H1 (cell line): ENCODE measurements around the gene CGB5. TPM values are rescaled to one million over a fixed set of nuclear protein-coding genes. Genes with fewer than 3 reads are reported as not detected.

Source experiments
- CTCF ChIA-PET: fragments of 300-600 bp; sonication (Branson Sonifier 250); formaldehyde crosslinking; loops from one replicate; lab custom pipeline; 2021; ENCODE audit not compliant: partially characterized antibody; lab: Charles Lee
- POLR2A ChIA-PET: fragments of 300-600 bp; sonication (Branson Sonifier 250); formaldehyde crosslinking; loops from one replicate; lab custom pipeline; 2021; ENCODE audit warnings: inconsistent platforms; ENCODE audit not compliant: partially characterized antibody; lab: Charles Lee
- DNase-seq, 2 experiments: peaks; one replicate each; pipeline versions ENCODE4 v3.0.0 to v3.0.0-alpha.2; 2010 to 2022; ENCODE audit warnings: low spot score in 2 of 2, low read depth in 1 of 2, mixed read lengths in 1 of 2
- FAIRE-seq: peaks from 2 replicates; lab custom pipeline; 2011; peaks lifted over from hg19 to GRCh38; lab: Jason Lieb, UNC
- H2AFZ ChIP-seq: 2 replicates; pipeline ENCODE4 v1.8.1; 2012; ENCODE audit warnings: low read length, inconsistent platforms
- H2AK5ac ChIP-seq: 2 replicates; pipeline ENCODE4 v1.6.1; 2013; ENCODE audit warnings: low read depth, low read length
- H2BK120ac ChIP-seq: replicated peaks from 2 replicates; pipeline ENCODE3; 2013; ENCODE audit warnings: low read depth, low read length, inconsistent platforms
- H2BK12ac ChIP-seq: 2 replicates; pipeline ENCODE4 v1.6.1; 2013; ENCODE audit warnings: low read depth, low read length
- H2BK15ac ChIP-seq: 2 replicates; pipeline ENCODE4 v1.6.1; 2013; ENCODE audit warnings: low read length
- H2BK20ac ChIP-seq: 2 replicates; pipeline ENCODE4 v1.6.1; 2013; ENCODE audit warnings: low read length
- H2BK5ac ChIP-seq: 2 replicates; pipeline ENCODE4 v1.6.1; 2013; ENCODE audit warnings: low read depth, low read length
- H3K14ac ChIP-seq: 2 replicates; pipeline ENCODE4 v1.6.1; 2013; ENCODE audit warnings: inconsistent platforms; ENCODE audit not compliant: insufficient read length
- H3K18ac ChIP-seq: 2 replicates; pipeline ENCODE4 v1.6.1; 2013; ENCODE audit warnings: low read length; ENCODE audit errors: extremely low read depth
- H3K23ac ChIP-seq: 2 replicates; pipeline ENCODE4 v1.6.1; 2013; ENCODE audit warnings: inconsistent platforms; ENCODE audit not compliant: insufficient read length
- H3K23me2 ChIP-seq: 2 replicates; pipeline ENCODE4 v1.6.1; 2013; ENCODE audit warnings: low read depth, low read length
- H3K27ac ChIP-seq: 2 replicates; pipeline ENCODE4 v1.6.1; 2011; ENCODE audit warnings: low read depth, low read length, inconsistent platforms
- H3K27me3 ChIP-seq, 4 experiments: replicated peaks in 1 of 4; 1 replicate in 1 of 4; 2 replicates in 3 of 4; pipeline versions ENCODE4 v1.6.1 to v1.8.1; 2011 to 2013; ENCODE audit warnings: low read length in 3 of 4, mild to moderate bottlenecking in 3 of 4, inconsistent platforms in 2 of 4, mixed read lengths in 2 of 4, moderate library complexity in 1 of 4; ENCODE audit not compliant: control insufficient read depth in 3 of 4, insufficient read depth in 3 of 4; ENCODE audit errors: extremely low read depth in 1 of 4
- H3K36me3 ChIP-seq, 4 experiments: 2 replicates each; pipeline versions ENCODE4 v1.6.1 to v1.8.1; 2011 to 2013; ENCODE audit warnings: mild to moderate bottlenecking in 4 of 4, low read length in 3 of 4, moderate library complexity in 2 of 4, control low read depth in 1 of 4, inconsistent platforms in 1 of 4; ENCODE audit not compliant: insufficient read depth in 4 of 4, control insufficient read depth in 2 of 4
- H3K4ac ChIP-seq: replicated peaks from 2 replicates; pipeline ENCODE3; 2013; ENCODE audit warnings: low read length, low read depth, mixed read lengths, inconsistent platforms; ENCODE audit not compliant: insufficient read length
- H3K4me1 ChIP-seq, 4 experiments: replicated peaks in 1 of 4; 1 replicate in 1 of 4; 2 replicates in 3 of 4; pipeline versions ENCODE4 v1.6.1 to v1.8.1; 2011 to 2013; ENCODE audit warnings: low read length in 3 of 4, inconsistent platforms in 2 of 4, mixed read lengths in 1 of 4; ENCODE audit not compliant: insufficient read depth in 4 of 4, control insufficient read depth in 3 of 4
- H3K4me2 ChIP-seq, 2 experiments: 2 replicates each; pipeline versions ENCODE4 v1.6.1 to v1.8.1; 2011 to 2013; ENCODE audit warnings: low read depth in 2 of 2, low read length in 2 of 2, control low read depth in 1 of 2, inconsistent platforms in 1 of 2, mild to moderate bottlenecking in 1 of 2; ENCODE audit not compliant: insufficient read depth in 1 of 2
- H3K4me3 ChIP-seq, 4 experiments: fragments of 200-600, 300-600 bp in 1 of 4; sonication (generic), shearing (Covaris generic), sonication (Bioruptor Twin) in 1 of 4; 2 replicates each; pipeline versions ENCODE4 v1.5.1 to v1.8.1; 2011 to 2016; ENCODE audit warnings: low read length in 4 of 4, low read depth in 3 of 4, control low read depth in 2 of 4, inconsistent platforms in 2 of 4, mild to moderate bottlenecking in 2 of 4, mixed read lengths in 1 of 4, moderate library complexity in 1 of 4; ENCODE audit not compliant: insufficient read depth in 2 of 4; ENCODE audit errors: extremely low read depth in 1 of 4
- H3K56ac ChIP-seq: replicated peaks from 2 replicates; pipeline ENCODE3; 2013; ENCODE audit warnings: low read depth, mild to moderate bottlenecking, mixed read lengths, low read length, inconsistent platforms; ENCODE audit not compliant: insufficient read length
- H3K79me1 ChIP-seq: 2 replicates; pipeline ENCODE4 v1.6.1; 2013; ENCODE audit warnings: low read depth, low read length, control low read depth
- H3K79me2 ChIP-seq, 2 experiments: 2 replicates each; pipeline versions ENCODE4 v1.6.1 to v1.8.1; 2012 to 2013; ENCODE audit warnings: low read length in 2 of 2, mild to moderate bottlenecking in 2 of 2, inconsistent platforms in 1 of 2; ENCODE audit not compliant: insufficient read depth in 2 of 2, control insufficient read depth in 1 of 2
- H3K9ac ChIP-seq, 4 experiments: replicated peaks in 1 of 4; 1 replicate in 1 of 4; 2 replicates in 3 of 4; pipeline versions ENCODE4 v1.6.1 to v1.8.1; 2011 to 2013; ENCODE audit warnings: low read depth in 3 of 4, low read length in 3 of 4, control low read depth in 2 of 4, mild to moderate bottlenecking in 2 of 4, moderate library complexity in 2 of 4, inconsistent platforms in 1 of 4; ENCODE audit errors: extremely low read depth in 1 of 4
- H3K9me3 ChIP-seq, 2 experiments: 2 replicates each; pipeline versions ENCODE4 v1.6.1 to v1.8.1; 2012 to 2013; ENCODE audit warnings: mild to moderate bottlenecking in 2 of 2, moderate library complexity in 2 of 2, control low read depth in 1 of 2, inconsistent platforms in 1 of 2, low read depth in 1 of 2, low read length in 1 of 2, mixed read lengths in 1 of 2; ENCODE audit not compliant: insufficient read depth in 2 of 2
- H4K20me1 ChIP-seq, 2 experiments: replicated peaks in 1 of 2; 2 replicates each; pipeline versions ENCODE3 to v1.8.1; 2011 to 2013; ENCODE audit warnings: inconsistent platforms in 2 of 2, low read length in 2 of 2, mild to moderate bottlenecking in 1 of 2; ENCODE audit not compliant: insufficient read depth in 2 of 2, control insufficient read depth in 1 of 2
- H4K5ac ChIP-seq: 2 replicates; pipeline ENCODE4 v1.6.1; 2013; ENCODE audit warnings: low read length, low read depth, mixed read lengths, inconsistent platforms; ENCODE audit not compliant: insufficient read length
- H4K8ac ChIP-seq: 2 replicates; pipeline ENCODE4 v1.8.0; 2013; ENCODE audit warnings: mild to moderate bottlenecking, moderate library complexity, low read length, inconsistent platforms; ENCODE audit not compliant: insufficient read depth; ENCODE audit errors: extremely low read depth
- H4K91ac ChIP-seq: replicated peaks from 2 replicates; pipeline ENCODE3; 2013; ENCODE audit warnings: low read length, mixed read lengths, inconsistent platforms; ENCODE audit not compliant: insufficient read length
- ATF3 ChIP-seq: IDR thresholded peaks from 2 replicates; pipeline ENCODE4 v1.6.1; 2011; ENCODE audit warnings: low read depth, mild to moderate bottlenecking, low read length; ENCODE audit not compliant: insufficient read depth
- BACH1 ChIP-seq: IDR thresholded peaks from 2 replicates; pipeline ENCODE4 v1.6.1; 2012; ENCODE audit warnings: low read length, improper control_type of control experiment
- CBX8 ChIP-seq: fragments of 300-800, 300-1000 bp; sonication (generic); IDR thresholded peaks from 2 replicates; pipeline ENCODE4 v1.7.1; 2016; ENCODE audit warnings: low read depth, low read length, borderline replicate concordance
- CTCF ChIP-seq, 3 experiments: IDR thresholded peaks; 1 replicate in 2 of 3; 2 replicates in 1 of 3; pipeline versions ENCODE4 v1.5.1 to v1.6.1; 2011; ENCODE audit warnings: low read length in 3 of 3, mild to moderate bottlenecking in 3 of 3, inconsistent platforms in 2 of 3, low read depth in 1 of 3, moderate library complexity in 1 of 3; ENCODE audit not compliant: insufficient read depth in 1 of 3; ENCODE audit errors: control extremely low read depth in 1 of 3
- PHF8 ChIP-seq: fragments of 200-600 bp; sonication (generic); conservative IDR thresholded peaks from 2 replicates; pipeline ENCODE4 v1.7.1; 2012; ENCODE audit warnings: low read depth, mild to moderate bottlenecking, inconsistent platforms, low read length, moderate library complexity
- RFX5 ChIP-seq: IDR thresholded peaks from 2 replicates; pipeline ENCODE4 v1.6.1; 2011; ENCODE audit warnings: low read depth, low read length, improper control_type of control experiment, borderline replicate concordance
- TAF1 ChIP-seq: IDR thresholded peaks from 2 replicates; pipeline ENCODE4 v1.6.1; 2011; ENCODE audit warnings: mild to moderate bottlenecking, low read depth, low read length
- WGBS, 2 experiments: shearing (Covaris generic) in 1 of 2; methylation state at CpG; one replicate each; pipeline versions ENCODE4 v1.1.6 to v1.1.7; 2013 to 2015; ENCODE audit warnings: low lambda C conversion rate in 2 of 2, mixed read lengths in 2 of 2, inconsistent platforms in 1 of 2, low coverage in 1 of 2, missing lambda C conversion rate in 1 of 2; ENCODE audit not compliant: insufficient replicate concordance in 2 of 2, insufficient coverage in 1 of 2, insufficient read length in 1 of 2; ENCODE audit errors: extremely low coverage in 1 of 2, missing lambda C conversion rate in 1 of 2; 5-methylcytosine and 5-hydroxymethylcytosine counted together
- polyA plus RNA-seq, 7 experiments: library from polyadenylated mRNA; depleted of rRNA in 3 of 7; stranded (reverse) in 5 of 7; unstranded in 2 of 7; fragments of >200 nt in 5 of 7; fragments of 200-250 nt in 2 of 7; gene quantifications; 1 replicate in 5 of 7; 2 replicates in 1 of 7; 4 replicates in 1 of 7; pipeline versions ENCODE4 v1.2.1 to v1.2.3, GENCODE V29; 2011 to 2013; ENCODE audit warnings: missing spikeins in 2 of 7, mixed read lengths in 2 of 7
- total RNA-seq: library from RNA; stranded (reverse); fragmentation: NEBNext Ultra II Directional; extraction: Animal tissue kit (Norgen Biotek cat#: 25700); gene quantifications from 2 replicates; pipeline ENCODE4 v1.2.1, GENCODE V29; 2021

CGB5 gene
- total and polyA plus RNA-seq, 2 of the 8 experiments (the other 6 are each of a cell fraction or from before 2014, with no cell fraction given), result 0.63 to 0.68 TPM

GRCh38 chr19:49085020-49085867, 41.6 kb downstream of the CGB5 start, which contains the start of gene SNRNP70:
Gene SNRNP70 (plus strand): TSS chr19:49085451. CDS start chr19:49086415, 964 bp downstream.
- FAIRE-seq, result no peak
- ChIA-PET CTCF (no interaction called here), POLR2A (interaction anchor here (1.0 to 2.5 kb wide), 4 partner anchors 10 to 64 kb away, joined by 4 to 10 read pairs (median 6); no protein-coding TSS in a partner anchor)
- no peak for TF ChIP-seq RFX5
- TF ChIP-seq TAF1, result peak; percentile 97
- peak; percentile 100 for TF ChIP-seq PHF8
- 0 out of 2 replicates have a peak, but pooled peaks have one; percentile 14 for TF ChIP-seq BACH1
- TF ChIP-seq CBX8, result no peak
- TF ChIP-seq CTCF (IDR thresholded peaks at IDR 0.05; ENCODE audit: control extremely low read depth in 1 of 3, insufficient read depth in 1 of 3, low read depth in 1 of 3, low read length in 3 of 3), result 0 out of 4 replicates have a peak, but pooled peaks of 1 of the 3 experiments have one; percentile 3
- TF ChIP-seq ATF3, result no peak

More at GRCh38 chr19:49085020-49085867, 41.6 kb downstream of the CGB5 start, which contains the start of gene SNRNP70:
- peak within 1 kb of the TSS; percentile 82 to 88 for H3K4me2 ChIP-seq
- peak within 1 kb of the TSS; percentile 94 for H3K56ac ChIP-seq
- peak; percentile 98 to 99 for DNase-seq
- H2BK15ac ChIP-seq, result no peak within 1 kb of the TSS
- peak within 1 kb of the TSS; percentile 84 to 97 (median 90) for H3K4me3 ChIP-seq
- peaks cover 10 to 35% (median 13%) of the 10 kb centered on the region in 4 experiments for H3K36me3 ChIP-seq
- peaks cover 33 to 42% of the 10 kb centered on the region in 2 experiments for H3K79me2 ChIP-seq
- peaks cover 21% of the 10 kb centered on the region in 2 experiments for H4K20me1 ChIP-seq
- H3K14ac ChIP-seq, result no peak within 1 kb of the TSS
- H3K79me1 ChIP-seq, result peaks cover 9% of the 10 kb centered on the region
- peak within 1 kb of the TSS; percentile 68; the same call in 1 of the 2 replicates for H2BK12ac ChIP-seq
- 1% methylated on average over 82 of the region's 89 CpGs; no CpG with 5 or more reads in 1 of the 2 experiments for WGBS, 2 experiments
- peak within 1 kb of the TSS; percentile 91 to 98 (median 96) for H3K9ac ChIP-seq
- H3K23me2 ChIP-seq, result peaks cover 14% of the 10 kb centered on the region; the same call in 1 of the 2 replicates
- no peak within 1 kb of the TSS for H3K23ac ChIP-seq
- H3K27ac ChIP-seq, result peak within 1 kb of the TSS; percentile 94
- peak within 1 kb of the TSS; percentile 88 for H2BK5ac ChIP-seq
- peak within 1 kb of the TSS; percentile 98 for H4K5ac ChIP-seq
- peak within 1 kb of the TSS; percentile 87 for H3K4ac ChIP-seq
- peak within 1 kb of the TSS; percentile 96 for H4K8ac ChIP-seq
- H3K4me1 ChIP-seq, result peaks cover 4 to 6% (median 5%) of the 10 kb centered on the region in 4 experiments
- no peak within 1 kb of the TSS for H2BK20ac ChIP-seq
- peak within 1 kb of the TSS; percentile 99 for H3K18ac ChIP-seq
- H3K9me3 ChIP-seq, result no peaks in the 10 kb centered on the region
- H4K91ac ChIP-seq, result peak within 1 kb of the TSS; percentile 69
- H2BK120ac ChIP-seq, result no peak within 1 kb of the TSS
- peaks cover 0 to 3% (median 0%) of the 10 kb centered on the region in 4 experiments; a peak in 1 of 7 replicates for H3K27me3 ChIP-seq
- peak within 1 kb of the TSS; percentile 86 for H2AFZ ChIP-seq
- H2AK5ac ChIP-seq, result no peak within 1 kb of the TSS
